Parathyroid adenoma (tissue), 2 donors: ENCODE data around the gene PRDM15.

Source experiments
- H2AFZ ChIP-seq: fragments of 300-600 bp; sonication (generic); one replicate; pipeline ENCODE4 v1.7.0; 2017; ENCODE audit warnings: antibody characterized with exemption, mild to moderate bottlenecking
- H3K27ac ChIP-seq: fragments of 300-600 bp; sonication (generic); one replicate; pipeline ENCODE4 v1.7.0; 2017
- H3K27me3 ChIP-seq: fragments of 300-600 bp; sonication (generic); one replicate; pipeline ENCODE4 v1.7.0; 2017; ENCODE audit warnings: low read length; ENCODE audit not compliant: control insufficient read depth, insufficient read depth
- H3K36me3 ChIP-seq: fragments of 300-600 bp; sonication (generic); one replicate; pipeline ENCODE4 v1.7.0; 2017; ENCODE audit warnings: low read length; ENCODE audit not compliant: control insufficient read depth, insufficient read depth
- H3K4me1 ChIP-seq: fragments of 300-600 bp; sonication (generic); one replicate; pipeline ENCODE4 v1.7.0; 2017; ENCODE audit warnings: control low read depth
- H3K4me2 ChIP-seq: fragments of 300-600 bp; sonication (generic); one replicate; pipeline ENCODE4 v1.7.0; 2017; ENCODE audit warnings: low read length
- H3K4me3 ChIP-seq: fragments of 300-600 bp; sonication (generic); one replicate; pipeline ENCODE4 v1.7.0; 2017; ENCODE audit warnings: low read depth, low read length
- H3K79me2 ChIP-seq: fragments of 300-600 bp; sonication (generic); one replicate; pipeline ENCODE4 v1.7.0; 2017; ENCODE audit warnings: control low read depth
- H3K9ac ChIP-seq: fragments of 300-600 bp; sonication (generic); one replicate; pipeline ENCODE4 v1.7.0; 2017; ENCODE audit warnings: mild to moderate bottlenecking
- H3K9me3 ChIP-seq: fragments of 300-600 bp; sonication (generic); one replicate; pipeline ENCODE4 v1.7.0; 2017; ENCODE audit warnings: low read length; ENCODE audit not compliant: control insufficient read depth
- CTCF ChIP-seq: fragments of 300-600 bp; sonication (generic); IDR thresholded peaks from one replicate; pipeline ENCODE4 v1.7.0; 2017; ENCODE audit warnings: antibody characterized with exemption, mild to moderate bottlenecking
- donor health status: primary hyperparathyroidism.

Gene PRDM15

GRCh38 chr21:41805038-41805437 lies 74.1 kb downstream of the PRDM15 start:
- no peak for TF ChIP-seq CTCF

DNA sequence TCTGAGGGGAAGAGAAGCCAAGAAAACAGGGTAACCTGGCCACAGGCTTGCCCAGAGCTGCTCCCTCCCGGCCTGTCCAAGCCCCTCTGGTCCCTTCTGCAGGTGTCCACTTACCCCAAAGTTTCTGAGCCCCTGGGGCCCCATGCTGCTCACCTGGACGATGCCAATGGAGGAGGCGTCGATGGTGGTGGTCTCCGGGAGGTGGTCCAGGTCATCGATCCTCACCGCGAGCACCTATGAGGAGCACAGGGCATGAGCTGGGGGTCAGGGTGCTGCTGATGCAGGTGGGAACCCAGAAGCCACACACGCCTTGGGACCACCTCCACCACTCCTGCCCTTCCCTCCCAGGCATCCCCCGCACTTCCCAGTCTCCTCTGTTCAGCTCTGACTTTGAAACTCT lies 74.8 kb downstream of the PRDM15 start:
- Histone ChIP-seq H3K4me2 (no peak overlapping the region), H3K36me3 (no peaks in the 10 kb centered on the region), H3K4me3 (no peak overlapping the region), H3K9ac (no peak overlapping the region), H3K79me2 (no peaks in the 10 kb centered on the region), H3K4me1 (no peaks in the 10 kb centered on the region), H3K9me3 (no peaks in the 10 kb centered on the region), H3K27ac (no peak overlapping the region), H2AFZ (no peak overlapping the region), H3K27me3 (no peaks in the 10 kb centered on the region)
- no peak for TF ChIP-seq CTCF

More at GRCh38 chr21:41805038-41805437, 74.1 kb downstream of the PRDM15 start:
- Histone ChIP-seq H3K27me3 (no peaks in the 10 kb centered on the region), H3K4me1 (no peaks in the 10 kb centered on the region), H3K27ac (no peak overlapping the region), H2AFZ (no peak overlapping the region), H3K36me3 (no peaks in the 10 kb centered on the region), H3K4me3 (no peak overlapping the region), H3K9ac (no peak overlapping the region), H3K79me2 (no peaks in the 10 kb centered on the region), H3K4me2 (no peak overlapping the region), H3K9me3 (no peaks in the 10 kb centered on the region)

GRCh38 chr21:41803316-41803715 lies 75.8 kb downstream of the PRDM15 start:
- no peak for TF ChIP-seq CTCF
- H3K4me1 ChIP-seq: no peaks in the 10 kb centered on the region
- no peaks in the 10 kb centered on the region for H3K36me3 ChIP-seq
- no peak overlapping the region for H2AFZ ChIP-seq
- H3K4me2 ChIP-seq: peak overlapping the region; percentile 20
- H3K9ac ChIP-seq: no peak overlapping the region
- H3K27me3 ChIP-seq: no peaks in the 10 kb centered on the region
- H3K9me3 ChIP-seq: no peaks in the 10 kb centered on the region
- no peaks in the 10 kb centered on the region for H3K79me2 ChIP-seq
- no peak overlapping the region for H3K4me3 ChIP-seq
- no peak overlapping the region for H3K27ac ChIP-seq

DNA sequence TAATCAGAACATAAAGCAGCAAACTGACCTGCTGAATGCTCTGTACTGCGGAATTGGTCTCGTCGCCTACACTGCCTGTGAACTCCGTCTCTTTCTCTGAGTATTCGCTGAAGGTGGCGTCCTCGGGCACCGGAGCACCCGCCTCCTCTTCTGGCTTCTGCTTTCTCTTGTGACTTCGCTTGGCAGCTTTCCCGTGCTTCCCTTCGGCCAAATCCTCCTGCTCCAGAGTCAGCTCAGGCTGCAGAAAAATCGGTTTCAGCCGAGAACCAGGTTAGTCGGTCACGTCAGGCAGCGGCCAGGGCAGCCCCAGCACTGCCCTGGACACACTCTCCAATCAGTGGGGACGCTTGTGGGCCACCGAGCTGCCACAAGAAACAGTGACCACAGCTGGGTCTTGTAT lies 76.5 kb downstream of the PRDM15 start:
- Histone ChIP-seq H3K4me3 (no peak overlapping the region), H3K36me3 (no peaks in the 10 kb centered on the region), H2AFZ (no peak overlapping the region), H3K4me1 (no peaks in the 10 kb centered on the region), H3K27ac (no peak overlapping the region), H3K27me3 (no peaks in the 10 kb centered on the region), H3K79me2 (no peaks in the 10 kb centered on the region), H3K9me3 (no peaks in the 10 kb centered on the region), H3K9ac (no peak overlapping the region), H3K4me2 (peak overlapping the region; percentile 20)
- TF ChIP-seq CTCF: no peak

DNA sequence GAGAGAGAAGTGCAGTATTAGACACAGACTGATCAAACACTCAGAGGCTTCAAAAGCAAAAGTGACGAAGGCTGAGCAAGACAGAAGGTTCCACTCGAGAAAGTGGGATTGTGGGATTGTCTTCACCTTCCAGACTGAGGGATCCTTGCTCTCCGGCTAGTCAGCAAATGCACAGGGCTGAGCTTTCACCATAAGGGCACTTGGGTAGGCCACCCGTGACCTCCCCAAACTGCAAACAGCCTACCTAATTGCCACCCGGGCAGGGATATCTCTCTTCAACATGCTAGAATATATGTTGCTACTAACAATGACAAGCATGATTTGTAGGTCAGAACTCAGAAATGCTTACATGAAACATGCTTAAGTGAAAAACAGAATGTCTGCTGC lies 77.0 kb downstream of the PRDM15 start:
- no peaks in the 10 kb centered on the region for H3K27me3 ChIP-seq
- no peaks in the 10 kb centered on the region for H3K9me3 ChIP-seq
- H2AFZ ChIP-seq: no peak overlapping the region
- H3K27ac ChIP-seq: no peak overlapping the region
- H3K4me1 ChIP-seq: no peaks in the 10 kb centered on the region
- no peaks in the 10 kb centered on the region for H3K36me3 ChIP-seq
- H3K4me2 ChIP-seq: peak overlapping the region; percentile 20
- no peak for TF ChIP-seq CTCF
- no peaks in the 10 kb centered on the region for H3K79me2 ChIP-seq
- no peak overlapping the region for H3K9ac ChIP-seq
- no peak overlapping the region for H3K4me3 ChIP-seq
